Measurements from ENCODE around the gene ARHGAP8. TPM values are rescaled to one million over a fixed set of nuclear protein-coding genes. Genes with fewer than 3 reads are reported as not detected.

ARHGAP8 gene
- polyA plus RNA-seq, 3 donors: 0.03 TPM; not detected in 2

DNA sequence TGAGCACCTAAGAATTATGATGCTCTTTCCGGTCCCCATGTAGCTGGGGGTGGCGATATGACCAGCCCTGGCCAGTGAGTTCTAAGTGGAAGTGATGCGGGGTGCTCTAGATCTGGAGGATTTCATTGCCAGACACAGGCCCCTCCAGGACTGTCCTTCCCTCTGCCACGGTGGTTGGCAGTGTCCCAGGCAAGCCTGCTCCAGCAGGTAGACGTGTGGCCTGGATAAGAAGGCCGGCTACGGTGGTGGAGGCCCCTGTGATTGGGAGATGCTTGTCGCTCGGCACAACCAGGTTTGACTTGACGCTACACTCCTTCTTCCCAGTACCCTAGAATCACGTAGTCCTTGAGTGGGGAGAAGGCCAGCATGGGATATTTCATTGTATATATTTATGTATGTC lies 9.1 kb upstream of the ARHGAP8 start:
- no peak for DNase-seq
- TF ChIP-seq, protein P1, sequence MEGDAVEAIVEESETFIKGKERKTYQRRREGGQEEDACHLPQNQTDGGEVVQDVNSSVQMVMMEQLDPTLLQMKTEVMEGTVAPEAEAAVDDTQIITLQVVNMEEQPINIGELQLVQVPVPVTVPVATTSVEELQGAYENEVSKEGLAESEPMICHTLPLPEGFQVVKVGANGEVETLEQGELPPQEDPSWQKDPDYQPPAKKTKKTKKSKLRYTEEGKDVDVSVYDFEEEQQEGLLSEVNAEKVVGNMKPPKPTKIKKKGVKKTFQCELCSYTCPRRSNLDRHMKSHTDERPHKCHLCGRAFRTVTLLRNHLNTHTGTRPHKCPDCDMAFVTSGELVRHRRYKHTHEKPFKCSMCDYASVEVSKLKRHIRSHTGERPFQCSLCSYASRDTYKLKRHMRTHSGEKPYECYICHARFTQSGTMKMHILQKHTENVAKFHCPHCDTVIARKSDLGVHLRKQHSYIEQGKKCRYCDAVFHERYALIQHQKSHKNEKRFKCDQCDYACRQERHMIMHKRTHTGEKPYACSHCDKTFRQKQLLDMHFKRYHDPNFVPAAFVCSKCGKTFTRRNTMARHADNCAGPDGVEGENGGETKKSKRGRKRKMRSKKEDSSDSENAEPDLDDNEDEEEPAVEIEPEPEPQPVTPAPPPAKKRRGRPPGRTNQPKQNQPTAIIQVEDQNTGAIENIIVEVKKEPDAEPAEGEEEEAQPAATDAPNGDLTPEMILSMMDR (IDR thresholded peaks at IDR 0.05): no peak
- no peak overlapping the region for H3K27ac ChIP-seq (ENCODE audit: low read depth in 1 of 2, low read length in 2 of 2)
- no peak overlapping the region for H2AFZ ChIP-seq (ENCODE audit: insufficient read depth, low read depth, low read length, poor library complexity, severe bottlenecking)
- WGBS (ENCODE audit: insufficient coverage): 93% methylated on average over 2 of the region's 11 CpGs
- no peak overlapping the region for H3K4me3 Mint-ChIP-seq
- no peaks in the 10 kb centered on the region for H3K36me3 ChIP-seq (replicated peaks in 1 of 2; ENCODE audit: control insufficient read depth in 1 of 2, insufficient read depth in 2 of 2, low read length in 2 of 2)
- no peaks in the 10 kb centered on the region for H3K79me2 ChIP-seq (ENCODE audit: insufficient read depth, low read length)
- no peaks in the 10 kb centered on the region for H3K9me3 ChIP-seq (replicated peaks in 1 of 2; ENCODE audit: control insufficient read depth in 1 of 2, insufficient read depth in 1 of 2, low read length in 2 of 2)
- peaks cover 0 to 5% (median 0%) of the 10 kb centered on the region in 7 donors for H3K9me3 Mint-ChIP-seq
- H3K4me1 ChIP-seq (ENCODE audit: control insufficient read depth in 1 of 2, insufficient read depth in 2 of 2, low read length in 2 of 2): no peaks in the 10 kb centered on the region
- no peaks in the 10 kb centered on the region for H4K20me1 ChIP-seq (ENCODE audit: insufficient read depth, low read length)
- peaks cover 3 to 10% (median 9%) of the 10 kb centered on the region in 3 donors for H3K27me3 Mint-ChIP-seq (ENCODE audit: low read depth in 3 of 3)
- H3K4me1 Mint-ChIP-seq: no peaks in the 10 kb centered on the region
- no peak overlapping the region for H3K27ac Mint-ChIP-seq
- H3K4me2 ChIP-seq (replicated peaks; ENCODE audit: extremely low read depth, low read length, poor library complexity, severe bottlenecking): no peak overlapping the region
- no peak overlapping the region for H3K4me3 ChIP-seq (replicated peaks in 1 of 3; ENCODE audit: low read depth in 2 of 3, low read length in 3 of 3)
- no peaks in the 10 kb centered on the region for H3K36me3 Mint-ChIP-seq
- intact Hi-C loops (cut with micrococcal nuclease): no loop called here
- H3K9ac ChIP-seq (ENCODE audit: insufficient read depth, low read length, poor library complexity, severe bottlenecking): no peak overlapping the region
- H3K27me3 ChIP-seq (ENCODE audit: control insufficient read depth in 2 of 2, insufficient read depth in 2 of 2, low read length in 2 of 2): peaks cover 0 to 4% of the 10 kb centered on the region in 2 donors

DNA sequence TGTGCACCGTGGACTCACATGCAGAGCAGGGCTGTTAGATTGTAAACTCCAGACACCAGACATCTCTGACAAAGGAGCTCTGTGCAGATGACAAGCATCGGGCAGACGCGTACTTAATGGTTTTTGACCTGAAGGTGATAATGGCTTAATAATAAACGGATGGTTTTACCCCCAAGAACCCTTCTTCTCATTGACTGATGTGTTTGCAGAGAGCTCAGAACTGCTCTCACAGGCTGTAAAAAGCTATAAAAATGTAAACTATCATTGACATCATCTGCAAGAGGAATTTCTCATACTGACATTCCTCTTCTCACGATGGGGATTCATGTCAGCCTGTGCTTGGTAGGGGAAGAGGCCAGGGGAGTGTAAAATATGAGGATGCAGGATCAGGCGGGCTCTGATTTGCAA lies 8.6 kb upstream of the ARHGAP8 start:
- Mint-ChIP-seq H3K27ac (no peak overlapping the region), H3K4me1 (no peaks in the 10 kb centered on the region), H3K36me3 (no peaks in the 10 kb centered on the region), H3K4me3 (no peak overlapping the region), H3K27me3 (ENCODE audit: low read depth in 3 of 3) (peaks cover 3 to 9% (median 8%) of the 10 kb centered on the region in 3 donors), H3K9me3 (peaks cover 0 to 5% (median 0%) of the 10 kb centered on the region in 7 donors)
- no peaks in the 10 kb centered on the region for H3K79me2 ChIP-seq (ENCODE audit: insufficient read depth, low read length)
- no peak overlapping the region for H2AFZ ChIP-seq (ENCODE audit: insufficient read depth, low read depth, low read length, poor library complexity, severe bottlenecking)
- H3K27ac ChIP-seq (ENCODE audit: low read depth in 1 of 2, low read length in 2 of 2): no peak overlapping the region
- H3K9me3 ChIP-seq (replicated peaks in 1 of 2; ENCODE audit: control insufficient read depth in 1 of 2, insufficient read depth in 1 of 2, low read length in 2 of 2): no peaks in the 10 kb centered on the region
- H3K4me1 ChIP-seq (ENCODE audit: control insufficient read depth in 1 of 2, insufficient read depth in 2 of 2, low read length in 2 of 2): no peaks in the 10 kb centered on the region
- H3K4me2 ChIP-seq (replicated peaks; ENCODE audit: extremely low read depth, low read length, poor library complexity, severe bottlenecking): no peak overlapping the region
- H3K9ac ChIP-seq (ENCODE audit: insufficient read depth, low read length, poor library complexity, severe bottlenecking): no peak overlapping the region
- H4K20me1 ChIP-seq (ENCODE audit: insufficient read depth, low read length): no peaks in the 10 kb centered on the region
- no peak overlapping the region for H3K4me3 ChIP-seq (replicated peaks in 1 of 3; ENCODE audit: low read depth in 2 of 3, low read length in 3 of 3)
- no peak for DNase-seq
- peaks cover 0 to 4% of the 10 kb centered on the region in 2 donors for H3K27me3 ChIP-seq (ENCODE audit: control insufficient read depth in 2 of 2, insufficient read depth in 2 of 2, low read length in 2 of 2)
- intact Hi-C loops (cut with micrococcal nuclease): no loop called here
- WGBS (ENCODE audit: insufficient coverage): 80% methylated on average over 1 of the region's 7 CpGs
- TF ChIP-seq, protein P1 (IDR thresholded peaks at IDR 0.05): no peak
- no peaks in the 10 kb centered on the region for H3K36me3 ChIP-seq (replicated peaks in 1 of 2; ENCODE audit: control insufficient read depth in 1 of 2, insufficient read depth in 2 of 2, low read length in 2 of 2)

Measured in CD14-positive monocyte (primary cell).